Thymus (tissue), 11 donors: Measurements from ENCODE around the gene JAG1. TPM values are rescaled to one million over a fixed set of nuclear protein-coding genes. Genes with fewer than 3 reads are reported as not detected.

ENCODE experiments used
- DNase-seq, 9 donors: peaks; one replicate each; pipeline ENCODE4 v3.0.0-alpha.2; 2013; ENCODE audit warnings: low spot score in 9 of 9, low read depth in 6 of 9, missing footprints in 1 of 9
- H3K27ac ChIP-seq, 2 donors: one replicate each; pipeline ENCODE4 v1.5.1; 2013; ENCODE audit warnings: control low read depth in 1 of 2, low read depth in 1 of 2, low read length in 1 of 2, mild to moderate bottlenecking in 1 of 2, moderate library complexity in 1 of 2
- H3K27me3 ChIP-seq, 2 donors: one replicate each; pipeline ENCODE4 v1.5.1; 2013; ENCODE audit warnings: low read length in 1 of 2; ENCODE audit not compliant: control insufficient read depth in 2 of 2, insufficient read depth in 1 of 2
- H3K36me3 ChIP-seq, 2 donors: one replicate each; pipeline ENCODE4 v1.5.1; 2013; ENCODE audit warnings: low read length in 1 of 2, mild to moderate bottlenecking in 1 of 2, moderate library complexity in 1 of 2; ENCODE audit not compliant: control insufficient read depth in 2 of 2, insufficient read depth in 2 of 2
- H3K4me1 ChIP-seq, 2 donors: one replicate each; pipeline ENCODE4 v1.5.1; 2013; ENCODE audit warnings: low read length in 2 of 2; ENCODE audit not compliant: control insufficient read depth in 2 of 2, insufficient read depth in 2 of 2
- H3K4me3 ChIP-seq, 2 donors: one replicate each; pipeline ENCODE4 v1.5.1; 2013; ENCODE audit warnings: low read length in 2 of 2, control low read depth in 1 of 2, mild to moderate bottlenecking in 1 of 2
- H3K9me3 ChIP-seq, 2 donors: one replicate each; pipeline ENCODE4 v1.5.1; 2013; ENCODE audit warnings: low read length in 1 of 2, mild to moderate bottlenecking in 1 of 2; ENCODE audit not compliant: control insufficient read depth in 2 of 2, insufficient read depth in 1 of 2
- WGBS: extraction: QIAGEN DNeasy Blood & Tissue Kit; methylation state at CpG from one replicate; pipeline ENCODE4 v1.1.7; 2013; 5-methylcytosine and 5-hydroxymethylcytosine counted together
- polyA plus RNA-seq: library from polyadenylated mRNA; stranded (reverse); fragments of 200-250 nt; gene quantifications from one replicate; pipeline ENCODE4 v1.2.3, GENCODE V29; 2013
- total RNA-seq: library from RNA; stranded (reverse); fragments of 120-200 nt; gene quantifications from one replicate; pipeline ENCODE4 v1.2.4, GENCODE V29; 2013
- donor health status: healthy.

JAG1 gene
- total and polyA plus RNA-seq, 2 donors = 8.1 to 18.4 TPM

DNA sequence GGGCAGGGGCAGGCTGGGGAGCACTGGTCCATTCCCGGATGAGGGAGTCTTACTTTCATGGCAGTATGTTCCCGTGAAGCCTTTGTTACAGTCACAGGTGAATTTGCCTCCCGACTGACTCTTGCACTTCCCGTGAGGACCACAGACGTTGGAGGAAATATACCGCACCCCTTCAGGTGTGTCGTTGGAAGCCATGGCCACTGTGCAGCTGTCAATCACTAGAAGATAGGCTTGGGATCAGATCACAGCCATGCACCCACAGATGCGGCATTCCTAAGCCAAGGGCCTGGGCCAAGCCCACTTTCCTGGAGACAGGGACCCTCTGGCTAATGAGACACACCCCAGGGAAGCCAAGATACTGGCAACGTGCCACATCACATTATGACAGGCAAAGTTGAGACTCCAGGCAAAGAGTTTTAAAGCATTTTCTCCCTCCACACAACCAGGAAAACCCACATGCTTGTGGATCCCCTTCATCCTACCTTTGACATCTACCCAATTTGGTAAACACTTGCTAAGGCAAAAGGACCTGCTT, 26.8 kb downstream of the JAG1 start:
- 95% methylated on average over 9 of the region's 9 CpGs for WGBS
- Histone ChIP-seq H3K36me3 (peaks cover 3 to 10% of the 10 kb centered on the region in 2 donors), H3K27ac (no peak overlapping the region), H3K9me3 (peaks cover 0 to 3% of the 10 kb centered on the region in 2 donors), H3K27me3 (no peaks in the 10 kb centered on the region), H3K4me1 (peaks cover 0 to 21% of the 10 kb centered on the region in 2 donors), H3K4me3 (no peak overlapping the region)
- no peak for DNase-seq

DNA sequence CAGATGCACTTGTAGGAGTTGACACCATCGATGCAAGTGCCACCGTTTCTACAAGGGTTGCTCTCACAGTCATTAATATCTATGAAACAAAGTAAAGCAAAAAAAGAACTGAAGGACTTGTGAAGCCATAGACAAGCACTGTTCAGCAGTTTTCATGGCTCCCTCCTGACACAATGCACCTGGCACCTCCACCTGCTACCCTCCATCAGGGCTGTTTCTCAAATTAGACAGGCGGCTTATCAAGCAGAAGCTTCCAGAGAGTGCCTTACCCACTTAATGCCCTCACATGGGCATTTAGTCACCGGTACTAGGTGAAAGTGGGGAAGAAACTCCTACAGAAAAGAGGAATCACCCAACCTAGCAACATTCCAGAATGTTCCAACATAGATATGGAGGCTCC, 27.8 kb downstream of the JAG1 start:
- peaks cover 0 to 3% of the 10 kb centered on the region in 2 donors for H3K9me3 ChIP-seq
- H3K27me3 ChIP-seq = no peaks in the 10 kb centered on the region
- no peak overlapping the region for H3K4me3 ChIP-seq
- no peak overlapping the region for H3K27ac ChIP-seq
- DNase-seq = no peak
- WGBS = 98% methylated on average over 4 of the region's 4 CpGs
- H3K4me1 ChIP-seq = peaks cover 0 to 13% of the 10 kb centered on the region in 2 donors
- peaks cover 3 to 10% of the 10 kb centered on the region in 2 donors for H3K36me3 ChIP-seq

DNA sequence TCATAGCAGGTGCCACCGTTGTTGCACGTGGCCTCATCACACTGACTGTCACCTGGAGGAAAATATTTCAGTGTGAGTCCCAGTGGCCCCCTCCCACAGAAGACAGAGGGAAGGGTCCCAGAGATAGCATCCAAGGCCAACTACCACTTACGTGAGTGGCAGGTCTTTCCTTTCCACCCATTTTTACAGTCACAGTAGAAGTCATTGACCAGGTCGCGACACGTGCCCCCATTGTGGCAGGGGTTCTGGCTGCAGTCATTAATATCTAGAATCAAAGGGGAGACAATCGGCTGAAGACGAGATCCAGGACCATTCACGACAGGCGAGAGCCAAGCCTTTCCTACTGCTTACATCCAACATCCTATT, 28.6 kb downstream of the JAG1 start:
- H3K27ac ChIP-seq = no peak overlapping the region
- H3K27me3 ChIP-seq = no peaks in the 10 kb centered on the region
- DNase-seq = no peak
- peaks cover 0 to 9% of the 10 kb centered on the region in 2 donors for H3K4me1 ChIP-seq
- H3K9me3 ChIP-seq = peaks cover 0 to 3% of the 10 kb centered on the region in 2 donors
- peaks cover 3 to 10% of the 10 kb centered on the region in 2 donors for H3K36me3 ChIP-seq
- no peak overlapping the region for H3K4me3 ChIP-seq
- 97% methylated on average over 10 of the region's 10 CpGs for WGBS

- H3K36me3 ChIP-seq = peaks cover 3 to 8% of the 10 kb centered on the region in 2 donors
- no peak for DNase-seq
- 84% methylated on average over 14 of the region's 14 CpGs for WGBS
- no peak overlapping the region for H3K27ac ChIP-seq
- H3K9me3 ChIP-seq = peaks cover 0 to 3% of the 10 kb centered on the region in 2 donors
- H3K4me1 ChIP-seq = peaks cover 0 to 9% of the 10 kb centered on the region in 2 donors
- H3K27me3 ChIP-seq = no peaks in the 10 kb centered on the region
- H3K4me3 ChIP-seq = no peak overlapping the region
These were observed 29.2 kb downstream of the JAG1 start for GRCh38 chr20:10644458-10645204.

DNA sequence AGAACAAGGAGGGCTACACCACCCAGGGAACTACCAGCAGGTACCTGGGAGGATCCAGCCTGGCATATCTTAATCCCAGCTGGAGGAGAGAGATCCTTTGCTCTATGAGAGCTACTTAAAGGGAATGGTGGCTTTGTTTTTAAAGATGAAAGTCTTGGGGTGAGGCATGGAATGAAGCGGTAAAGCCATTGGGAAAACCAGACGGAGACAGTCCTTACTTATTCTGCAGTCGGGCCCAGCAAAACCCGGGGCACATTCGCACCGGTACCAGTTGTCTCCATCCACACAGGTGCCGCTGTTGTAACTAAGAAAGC, 30.3 kb downstream of the JAG1 start:
- peaks cover 3 to 8% of the 10 kb centered on the region in 2 donors for H3K36me3 ChIP-seq
- H3K9me3 ChIP-seq = peaks cover 0 to 3% of the 10 kb centered on the region in 2 donors
- no peak overlapping the region for H3K4me3 ChIP-seq
- DNase-seq = no peak
- no peaks in the 10 kb centered on the region for H3K27me3 ChIP-seq
- peaks cover 0 to 9% of the 10 kb centered on the region in 2 donors for H3K4me1 ChIP-seq
- 92% methylated on average over 7 of the region's 7 CpGs for WGBS
- H3K27ac ChIP-seq = no peak overlapping the region

DNA sequence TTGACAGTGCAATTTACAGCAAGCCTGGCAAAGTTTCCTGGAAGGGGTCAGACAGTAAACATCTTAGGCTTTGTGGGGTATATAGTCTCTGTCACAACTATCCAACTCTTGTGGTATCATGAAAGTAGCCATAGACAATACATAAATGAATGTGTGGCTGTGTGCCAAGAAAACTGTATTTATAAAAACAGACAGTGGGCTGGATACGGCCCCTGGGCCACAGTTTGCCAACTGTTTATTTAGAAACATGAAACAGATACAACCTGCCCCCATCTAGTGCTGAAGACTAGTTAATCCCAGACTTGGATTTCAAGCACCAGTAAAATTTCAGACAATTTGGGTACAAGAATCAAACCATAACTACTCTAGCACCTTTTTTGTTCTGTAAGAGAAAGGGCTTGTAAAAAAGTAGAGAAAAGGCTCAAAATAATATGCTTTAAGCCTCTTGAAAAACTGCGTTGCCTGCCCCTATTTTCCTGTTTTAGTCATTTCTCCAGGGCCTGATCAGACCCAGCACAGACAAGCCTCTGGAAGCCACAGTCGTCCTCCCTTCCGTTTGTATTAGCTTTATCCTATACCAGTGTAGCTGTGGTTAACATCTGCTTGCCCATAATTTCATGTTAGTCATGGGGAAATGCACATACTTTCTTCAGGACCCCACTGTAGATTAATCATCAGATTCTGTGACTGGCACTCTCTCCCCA, 30.8 kb downstream of the JAG1 start:
- WGBS = 56% methylated on average over 4 of the region's 4 CpGs
- H3K27me3 ChIP-seq = no peaks in the 10 kb centered on the region
- H3K4me3 ChIP-seq = no peak overlapping the region
- H3K4me1 ChIP-seq = peaks cover 0 to 9% of the 10 kb centered on the region in 2 donors
- H3K36me3 ChIP-seq = peaks cover 3 to 5% of the 10 kb centered on the region in 2 donors
- peaks cover 0 to 3% of the 10 kb centered on the region in 2 donors for H3K9me3 ChIP-seq
- no peak for DNase-seq
- H3K27ac ChIP-seq = no peak overlapping the region

GRCh38 chr20:10641893-10642292, 31.9 kb downstream of the JAG1 start:
- H3K4me3 ChIP-seq = no peak overlapping the region
- no peak overlapping the region for H3K27ac ChIP-seq
- H3K27me3 ChIP-seq = no peaks in the 10 kb centered on the region
- DNase-seq = no peak
- peaks cover 0 to 3% of the 10 kb centered on the region in 2 donors for H3K9me3 ChIP-seq
- peaks cover 0 to 3% of the 10 kb centered on the region in 2 donors for H3K36me3 ChIP-seq
- peaks cover 0 to 14% of the 10 kb centered on the region in 2 donors for H3K4me1 ChIP-seq
- WGBS = 97% methylated on average over 7 of the region's 7 CpGs

- Histone ChIP-seq H3K27me3 (no peaks in the 10 kb centered on the region), H3K4me3 (no peak overlapping the region), H3K9me3 (peaks cover 0 to 3% of the 10 kb centered on the region in 2 donors), H3K4me1 (peaks cover 0 to 14% of the 10 kb centered on the region in 2 donors), H3K27ac (no peak overlapping the region), H3K36me3 (peaks cover 0 to 3% of the 10 kb centered on the region in 2 donors)
- 98% methylated on average over 12 of the region's 12 CpGs for WGBS
- no peak for DNase-seq
These were observed 32.3 kb downstream of the JAG1 start for GRCh38 chr20:10641467-10641866.

DNA sequence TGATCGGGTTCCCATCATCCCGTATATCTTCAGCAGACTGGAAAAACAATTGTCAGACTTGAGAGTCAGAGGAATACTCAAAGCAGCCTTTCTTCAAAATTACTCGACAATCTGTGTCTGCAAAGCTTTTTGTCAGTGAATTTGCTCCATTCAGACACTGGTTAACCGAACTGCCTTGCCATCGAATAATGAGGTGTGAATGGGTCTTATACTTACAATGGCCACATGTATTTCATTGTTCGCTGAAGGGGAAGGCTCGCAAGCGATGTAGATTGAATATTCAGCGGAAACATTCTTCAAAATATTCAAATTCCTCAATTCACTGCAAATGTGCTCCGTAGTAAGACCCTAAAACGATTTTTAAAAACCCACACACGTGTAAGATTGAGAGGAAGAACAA, 32.9 kb downstream of the JAG1 start:
- peaks cover 0 to 3% of the 10 kb centered on the region in 2 donors for H3K36me3 ChIP-seq
- H3K4me1 ChIP-seq = peaks cover 0 to 14% of the 10 kb centered on the region in 2 donors
- no peaks in the 10 kb centered on the region for H3K27me3 ChIP-seq
- H3K9me3 ChIP-seq = peaks cover 0 to 3% of the 10 kb centered on the region in 2 donors
- H3K4me3 ChIP-seq = no peak overlapping the region
- H3K27ac ChIP-seq = no peak overlapping the region
- no peak for DNase-seq
- 97% methylated on average over 12 of the region's 12 CpGs for WGBS
